ENCODE results near the gene LYL1. TPM values are rescaled to one million over a fixed set of nuclear protein-coding genes. Genes with fewer than 3 reads are reported as not detected.
A peak's percentile ranks its signal among the peaks of the same experiment; 100 is the strongest.

Gene LYL1
- total and polyA plus RNA-seq, 9 of the 15 experiments (the other 6 are each of a cell fraction or from before 2014, with no cell fraction given), result 1.3 to 266 (median 34.0) TPM

DNA sequence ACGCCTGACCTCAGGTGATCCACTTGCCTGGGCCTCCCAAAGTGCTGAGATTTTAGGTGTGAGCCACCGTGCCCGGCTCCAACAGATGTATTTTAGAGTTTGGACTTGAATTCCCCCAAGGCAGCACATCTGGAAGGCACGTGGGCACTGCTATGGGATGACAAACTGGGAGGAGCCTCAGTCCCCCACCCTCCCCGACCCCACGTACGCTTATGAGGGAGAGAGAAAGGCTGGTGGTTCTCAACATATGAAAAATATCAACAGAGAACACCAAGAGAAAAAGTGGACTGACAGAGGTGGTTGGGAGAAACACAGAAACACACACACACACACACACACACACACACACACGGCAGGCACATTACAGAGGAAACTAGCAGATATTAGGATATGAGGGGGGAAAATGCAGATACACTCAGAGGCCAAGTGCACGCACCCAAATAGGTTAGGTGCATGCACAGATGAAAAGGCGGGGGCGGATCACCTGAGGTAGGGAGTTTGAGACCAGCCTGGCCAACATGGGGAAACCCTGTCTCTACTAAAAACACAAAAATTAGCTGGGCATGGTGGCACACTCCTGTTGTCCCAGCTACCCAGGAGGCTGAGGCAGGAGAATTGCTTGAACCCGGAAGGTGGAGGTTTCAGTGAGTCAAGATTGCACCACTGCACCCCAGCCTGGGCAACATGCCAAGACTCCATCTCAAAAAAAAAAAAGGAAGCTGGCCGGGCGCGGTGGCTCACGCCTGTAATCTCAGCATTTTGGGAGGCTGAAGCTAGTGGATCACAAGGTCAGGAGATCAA is 44.3 kb upstream of the LYL1 start (continued):
- TF ChIP-seq ZNF518B (CRISPR knock-in tag; IDR thresholded peaks at IDR 0.05) (no peak), ZNF384 (IDR thresholded peaks at IDR 0.05; ENCODE audit: low read depth, low read length) (peak; percentile 92), SMC3 (conservative IDR thresholded peaks at IDR 0.05; ENCODE audit: insufficient read depth, low read depth, low read length) (no peak), HNRNPH1 (optimal IDR thresholded peaks at IDR 0.05; ENCODE audit: low read depth, low read length) (no peak), FOXA3 (CRISPR knock-in tag; conservative IDR thresholded peaks at IDR 0.05 in 1 of 2, IDR thresholded peaks at IDR 0.05 in 1 of 2) (no peak), ERF (CRISPR knock-in tag; IDR thresholded peaks at IDR 0.05) (no peak), ARHGAP35 (IDR thresholded peaks at IDR 0.05; ENCODE audit: partially characterized antibody) (no peak), BRF1 (IDR thresholded peaks at IDR 0.05; ENCODE audit: borderline replicate concordance, extremely low read depth, insufficient read length) (no peak), ZNF77 (CRISPR knock-in tag; IDR thresholded peaks at IDR 0.05) (no peak), FOSL1 (tag; conservative IDR thresholded peaks at IDR 0.05) (peak; percentile 55), PHB (CRISPR knock-in tag; IDR thresholded peaks at IDR 0.05) (no peak), ZFP36 (IDR thresholded peaks at IDR 0.05; ENCODE audit: low read depth, low read length, partially characterized antibody) (no peak), HDGF (IDR thresholded peaks at IDR 0.05) (peak; percentile 59; the same call in 1 of the 2 replicates), SAFB (IDR thresholded peaks at IDR 0.05; ENCODE audit: borderline replicate concordance, low read depth, low read length) (no peak), ELK3 (CRISPR knock-in tag; IDR thresholded peaks at IDR 0.05) (no peak), ZNF764 (CRISPR knock-in tag; IDR thresholded peaks at IDR 0.05; ENCODE audit: low read depth) (no peak), KDM1A (IDR thresholded peaks at IDR 0.05) (peak; percentile 76 to 86), ZNF165 (CRISPR knock-in tag; IDR thresholded peaks at IDR 0.05; ENCODE audit: borderline replicate concordance) (no peak), SAP30 (IDR thresholded peaks at IDR 0.05; ENCODE audit: borderline replicate concordance, insufficient read depth, low read depth, low read length, poor library complexity, severe bottlenecking) (no peak), ELF1 (tag; IDR thresholded peaks at IDR 0.05) (peak; percentile 72), NR2F6 (CRISPR knock-in tag; IDR thresholded peaks at IDR 0.05) (no peak), ELF2 (CRISPR knock-in tag; IDR thresholded peaks at IDR 0.05) (no peak)
- TF ChIP-seq, protein P1, sequence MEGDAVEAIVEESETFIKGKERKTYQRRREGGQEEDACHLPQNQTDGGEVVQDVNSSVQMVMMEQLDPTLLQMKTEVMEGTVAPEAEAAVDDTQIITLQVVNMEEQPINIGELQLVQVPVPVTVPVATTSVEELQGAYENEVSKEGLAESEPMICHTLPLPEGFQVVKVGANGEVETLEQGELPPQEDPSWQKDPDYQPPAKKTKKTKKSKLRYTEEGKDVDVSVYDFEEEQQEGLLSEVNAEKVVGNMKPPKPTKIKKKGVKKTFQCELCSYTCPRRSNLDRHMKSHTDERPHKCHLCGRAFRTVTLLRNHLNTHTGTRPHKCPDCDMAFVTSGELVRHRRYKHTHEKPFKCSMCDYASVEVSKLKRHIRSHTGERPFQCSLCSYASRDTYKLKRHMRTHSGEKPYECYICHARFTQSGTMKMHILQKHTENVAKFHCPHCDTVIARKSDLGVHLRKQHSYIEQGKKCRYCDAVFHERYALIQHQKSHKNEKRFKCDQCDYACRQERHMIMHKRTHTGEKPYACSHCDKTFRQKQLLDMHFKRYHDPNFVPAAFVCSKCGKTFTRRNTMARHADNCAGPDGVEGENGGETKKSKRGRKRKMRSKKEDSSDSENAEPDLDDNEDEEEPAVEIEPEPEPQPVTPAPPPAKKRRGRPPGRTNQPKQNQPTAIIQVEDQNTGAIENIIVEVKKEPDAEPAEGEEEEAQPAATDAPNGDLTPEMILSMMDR (IDR thresholded peaks at IDR 0.05 in 2 of 3, conservative IDR thresholded peaks at IDR 0.05 in 1 of 3; ENCODE audit: insufficient read depth in 2 of 3, low read depth in 1 of 3, low read length in 3 of 3), result no peak

Measured in K562 (cell line).